ENCODE measurements around the gene TRMT2A.

Gene TRMT2A

DNA sequence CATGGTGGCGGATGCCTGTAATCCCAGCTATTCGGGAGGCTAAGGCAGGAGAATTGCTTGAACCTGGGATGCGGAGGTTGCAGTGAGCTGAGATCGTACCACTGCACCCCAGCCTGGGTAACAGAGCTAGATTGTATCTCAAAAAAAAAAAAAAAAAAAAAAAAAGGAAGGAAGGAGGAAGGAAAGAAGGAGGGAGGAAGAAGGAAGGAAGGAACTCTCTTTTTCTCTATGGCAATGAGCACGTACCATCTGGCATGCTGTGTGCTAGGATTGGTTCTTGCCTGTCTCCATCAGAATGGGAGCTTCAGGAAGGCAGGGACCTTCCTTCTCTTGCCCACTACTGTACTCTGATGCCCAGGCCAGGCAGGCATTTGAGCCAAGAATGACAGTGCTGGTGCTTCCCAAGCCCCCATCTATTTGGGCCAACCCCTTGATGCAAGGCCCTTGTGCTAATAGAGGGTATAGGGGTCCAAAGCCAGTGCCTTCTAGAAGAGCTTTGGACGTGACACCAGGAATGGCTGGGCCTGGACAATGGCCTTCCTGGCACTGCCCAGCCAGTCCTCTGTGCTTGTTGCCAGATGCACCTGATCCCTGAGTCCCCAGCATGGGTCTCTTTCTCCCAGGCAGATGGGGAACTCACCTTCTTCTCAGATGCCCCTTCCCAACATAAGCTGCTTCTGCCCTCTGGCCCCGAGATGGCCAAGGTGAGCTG, 47.5 kb downstream of the TRMT2A start:
- TF ChIP-seq FOXP2 (optimal IDR thresholded peaks at IDR 0.05; ENCODE audit: borderline replicate concordance, extremely low read depth, extremely low read length, insufficient read depth) (no peak), POLR2AphosphoS5 (IDR thresholded peaks at IDR 0.05; ENCODE audit: low read depth, low read length) (no peak), TAF1 (IDR thresholded peaks at IDR 0.05; ENCODE audit: borderline replicate concordance, insufficient read depth, low read length) (no peak), SIN3A (IDR thresholded peaks at IDR 0.05; ENCODE audit: borderline replicate concordance, insufficient read depth, low read length) (no peak)
- TF ChIP-seq, protein P1, sequence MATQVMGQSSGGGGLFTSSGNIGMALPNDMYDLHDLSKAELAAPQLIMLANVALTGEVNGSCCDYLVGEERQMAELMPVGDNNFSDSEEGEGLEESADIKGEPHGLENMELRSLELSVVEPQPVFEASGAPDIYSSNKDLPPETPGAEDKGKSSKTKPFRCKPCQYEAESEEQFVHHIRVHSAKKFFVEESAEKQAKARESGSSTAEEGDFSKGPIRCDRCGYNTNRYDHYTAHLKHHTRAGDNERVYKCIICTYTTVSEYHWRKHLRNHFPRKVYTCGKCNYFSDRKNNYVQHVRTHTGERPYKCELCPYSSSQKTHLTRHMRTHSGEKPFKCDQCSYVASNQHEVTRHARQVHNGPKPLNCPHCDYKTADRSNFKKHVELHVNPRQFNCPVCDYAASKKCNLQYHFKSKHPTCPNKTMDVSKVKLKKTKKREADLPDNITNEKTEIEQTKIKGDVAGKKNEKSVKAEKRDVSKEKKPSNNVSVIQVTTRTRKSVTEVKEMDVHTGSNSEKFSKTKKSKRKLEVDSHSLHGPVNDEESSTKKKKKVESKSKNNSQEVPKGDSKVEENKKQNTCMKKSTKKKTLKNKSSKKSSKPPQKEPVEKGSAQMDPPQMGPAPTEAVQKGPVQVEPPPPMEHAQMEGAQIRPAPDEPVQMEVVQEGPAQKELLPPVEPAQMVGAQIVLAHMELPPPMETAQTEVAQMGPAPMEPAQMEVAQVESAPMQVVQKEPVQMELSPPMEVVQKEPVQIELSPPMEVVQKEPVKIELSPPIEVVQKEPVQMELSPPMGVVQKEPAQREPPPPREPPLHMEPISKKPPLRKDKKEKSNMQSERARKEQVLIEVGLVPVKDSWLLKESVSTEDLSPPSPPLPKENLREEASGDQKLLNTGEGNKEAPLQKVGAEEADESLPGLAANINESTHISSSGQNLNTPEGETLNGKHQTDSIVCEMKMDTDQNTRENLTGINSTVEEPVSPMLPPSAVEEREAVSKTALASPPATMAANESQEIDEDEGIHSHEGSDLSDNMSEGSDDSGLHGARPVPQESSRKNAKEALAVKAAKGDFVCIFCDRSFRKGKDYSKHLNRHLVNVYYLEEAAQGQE (IDR thresholded peaks at IDR 0.05; ENCODE audit: insufficient read depth in 1 of 2, low read depth in 2 of 2, low read length in 2 of 2), result no peak

DNA sequence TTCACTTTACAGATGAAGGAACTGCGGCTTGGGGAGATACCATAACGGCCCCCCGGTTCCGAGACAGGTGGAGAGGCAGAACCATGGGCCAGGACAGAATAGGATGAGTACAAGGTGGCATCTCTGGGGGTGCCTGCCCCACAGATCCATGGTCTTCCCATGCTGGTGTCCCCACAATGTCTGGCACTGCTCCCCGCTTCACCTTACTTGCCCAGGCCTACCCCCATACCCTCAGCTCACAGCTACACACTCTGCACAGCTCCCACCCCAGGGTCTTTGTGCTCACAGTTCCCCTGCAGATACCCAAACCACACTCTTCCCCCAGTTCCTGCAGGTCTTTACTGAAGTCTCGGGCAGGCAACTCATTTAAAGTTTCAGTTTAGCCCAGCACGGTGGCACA, 48.4 kb downstream of the TRMT2A start:
- TF ChIP-seq SIN3A (IDR thresholded peaks at IDR 0.05; ENCODE audit: borderline replicate concordance, insufficient read depth, low read length), result no peak
- TF ChIP-seq, protein P1 (IDR thresholded peaks at IDR 0.05; ENCODE audit: insufficient read depth in 1 of 2, low read depth in 2 of 2, low read length in 2 of 2), result no peak
- TF ChIP-seq FOXP2 (optimal IDR thresholded peaks at IDR 0.05; ENCODE audit: borderline replicate concordance, extremely low read depth, extremely low read length, insufficient read depth), result no peak

DNA sequence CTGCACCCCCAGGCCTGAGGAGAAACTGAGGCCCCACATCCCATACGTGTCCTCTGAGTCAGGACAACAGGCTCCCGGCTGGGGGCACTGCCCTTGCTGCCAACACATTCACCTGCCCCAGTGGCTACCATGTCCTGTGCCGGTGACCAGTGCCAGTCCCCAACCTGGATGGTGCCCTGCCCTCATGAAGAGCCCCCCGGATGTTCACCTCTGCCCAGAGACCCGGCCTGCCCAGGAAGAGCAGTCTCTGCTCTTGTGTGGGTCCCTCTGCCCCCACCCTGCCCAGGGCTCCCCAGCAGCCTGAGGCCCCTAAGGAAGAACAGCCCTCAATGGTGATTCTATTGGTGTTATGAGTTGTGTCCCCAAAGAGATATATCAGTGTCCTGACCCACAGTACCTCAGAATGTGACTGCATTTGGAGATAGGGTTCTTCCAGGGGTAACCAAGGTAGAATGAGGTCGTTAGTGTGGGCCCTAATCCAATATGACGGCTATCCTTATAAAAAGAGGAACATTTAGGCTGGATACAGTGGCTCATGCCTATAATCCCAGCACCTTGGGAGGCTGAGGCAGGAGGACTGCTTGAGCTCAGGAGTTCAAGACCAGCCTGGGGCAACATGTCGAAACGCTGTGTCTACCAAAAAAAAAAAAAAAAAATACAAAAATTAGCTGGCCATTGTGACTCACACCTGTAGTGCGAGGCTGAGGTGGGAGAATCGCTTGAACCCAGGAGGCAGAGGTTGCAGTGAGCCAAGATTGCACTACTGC, 50.2 kb downstream of the TRMT2A start:
- TF ChIP-seq, protein P1 (IDR thresholded peaks at IDR 0.05; ENCODE audit: insufficient read depth in 1 of 2, low read depth in 2 of 2, low read length in 2 of 2), result no peak
- TF ChIP-seq POLR2AphosphoS5 (IDR thresholded peaks at IDR 0.05; ENCODE audit: low read depth, low read length) (no peak), FOXP2 (optimal IDR thresholded peaks at IDR 0.05; ENCODE audit: borderline replicate concordance, extremely low read depth, extremely low read length, insufficient read depth) (no peak), SIN3A (IDR thresholded peaks at IDR 0.05; ENCODE audit: borderline replicate concordance, insufficient read depth, low read length) (no peak), TAF1 (IDR thresholded peaks at IDR 0.05; ENCODE audit: borderline replicate concordance, insufficient read depth, low read length) (no peak)

DNA sequence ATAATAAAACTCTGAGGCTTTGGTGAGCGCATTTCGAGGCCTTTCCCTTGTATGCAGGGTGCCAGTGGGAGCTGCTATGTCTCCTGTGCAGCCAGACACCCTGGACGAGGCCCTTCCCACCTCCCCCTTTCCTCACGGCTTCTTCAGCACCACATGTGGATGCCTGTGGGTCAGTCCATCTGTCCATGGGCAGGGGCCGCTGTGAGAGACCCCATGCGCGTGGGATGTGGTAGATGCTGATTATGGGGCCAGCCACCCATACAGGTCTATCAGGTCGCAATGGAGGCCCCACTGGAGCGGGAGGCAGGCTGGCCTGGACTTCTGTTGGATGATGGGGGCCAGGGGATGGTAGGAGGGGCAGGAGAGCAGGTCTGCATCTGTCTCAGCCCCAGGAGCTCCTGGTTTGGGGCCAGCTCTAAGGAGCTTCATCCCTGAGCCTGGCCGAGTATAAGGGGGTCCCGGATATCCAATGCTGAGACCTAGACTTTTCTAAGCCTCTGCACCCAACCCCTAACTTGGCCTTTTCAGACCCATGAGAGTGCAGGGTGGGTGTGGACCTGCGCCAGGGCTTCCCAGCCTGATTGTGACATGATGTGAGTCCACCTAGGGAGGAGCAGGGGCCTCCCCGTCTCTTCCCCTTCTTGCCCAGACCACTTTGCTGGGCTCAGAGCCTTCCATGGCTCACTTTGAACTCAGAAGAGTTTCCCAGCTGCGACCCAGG, 51.0 kb downstream of the TRMT2A start:
- TF ChIP-seq POLR2AphosphoS5 (IDR thresholded peaks at IDR 0.05; ENCODE audit: low read depth, low read length) (no peak), SIN3A (IDR thresholded peaks at IDR 0.05; ENCODE audit: borderline replicate concordance, insufficient read depth, low read length) (no peak), FOXP2 (optimal IDR thresholded peaks at IDR 0.05; ENCODE audit: borderline replicate concordance, extremely low read depth, extremely low read length, insufficient read depth) (no peak)

DNA sequence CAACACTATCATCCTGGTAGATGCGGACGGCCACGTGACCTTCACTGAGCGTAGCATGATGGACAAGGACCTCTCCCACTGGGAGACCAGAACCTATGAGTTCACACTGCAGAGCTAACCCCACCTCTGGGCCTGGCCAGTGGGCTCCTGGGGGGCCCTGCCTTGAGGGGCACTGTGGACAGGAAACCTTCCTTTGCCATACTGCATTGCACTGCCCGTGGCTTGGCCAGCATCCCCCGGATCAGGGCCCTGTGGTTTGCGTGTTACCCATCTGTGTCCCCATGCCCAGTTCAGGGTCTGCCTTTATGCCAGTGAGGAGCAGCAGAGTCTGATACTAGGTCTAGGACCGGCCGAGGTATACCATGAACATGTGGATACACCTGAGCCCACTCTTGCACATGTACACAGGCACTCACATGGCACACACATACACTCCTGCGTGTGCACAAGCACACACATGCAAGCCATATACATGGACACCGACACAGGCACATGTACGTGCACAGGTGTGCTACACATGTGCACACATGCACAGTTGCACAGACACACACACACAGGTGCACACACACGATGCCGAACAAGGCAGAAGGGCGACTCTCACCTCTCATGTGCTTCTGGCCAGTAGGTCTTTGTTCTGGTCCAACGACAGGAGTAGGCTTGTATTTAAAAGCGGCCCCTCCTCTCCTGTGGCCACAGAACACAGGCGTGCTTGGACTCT, 52.3 kb downstream of the TRMT2A start:
- TF ChIP-seq, protein P1 (IDR thresholded peaks at IDR 0.05; ENCODE audit: insufficient read depth in 1 of 2, low read depth in 2 of 2, low read length in 2 of 2), result no peak
- TF ChIP-seq TAF1 (IDR thresholded peaks at IDR 0.05; ENCODE audit: borderline replicate concordance, insufficient read depth, low read length), result no peak
